Panc1 (cell line): ENCODE results near the gene WDR77. TPM values are rescaled to one million over a fixed set of nuclear protein-coding genes. Genes with fewer than 3 reads are reported as not detected.

Experiments used
- ATAC-seq: fragments of 200-7000 bp; cut with Tn5 transposase; 2 replicates; pipeline ENCODE4 v1.9.1; 2020; ENCODE audit warnings: mild to moderate bottlenecking, moderate library complexity
- BruUV-seq: library from RNA; stranded (reverse); fragments of 400-500 nt; replicated peaks from 2 replicates; lab custom pipeline; 2021; lab: Mats Ljungman, UMichigan
- CTCF ChIA-PET: fragments of 300-600 bp; sonication (Branson Sonifier 250); formaldehyde crosslinking; loops from one replicate; lab custom pipeline; 2022; ENCODE audit warnings: antibody characterized with exemption; lab: Charles Lee
- POLR2A ChIA-PET: fragments of 300-600 bp; sonication (Branson Sonifier 250); formaldehyde crosslinking; loops from one replicate; lab custom pipeline; 2022; ENCODE audit warnings: antibody characterized with exemption; lab: Charles Lee
- DNase-seq: peaks from one replicate; pipeline ENCODE4 v3.0.0-alpha.2; 2010; ENCODE audit warnings: low read depth, low spot score
- H3K27ac ChIP-seq: 2 replicates; pipeline ENCODE4 v1.5.1; 2011; ENCODE audit warnings: mild to moderate bottlenecking, low read length, inconsistent platforms
- H3K27me3 ChIP-seq: fragments of 200-500 bp; sonication (Bioruptor generic); 2 replicates; pipeline ENCODE4 v1.6.0; 2014; ENCODE audit warnings: low read length, inconsistent platforms; ENCODE audit not compliant: control insufficient read depth, insufficient read depth
- H3K36me3 ChIP-seq: fragments of 200-500 bp; sonication (Bioruptor generic); 2 replicates; pipeline ENCODE4 v1.5.1; 2014; ENCODE audit warnings: inconsistent platforms, mild to moderate bottlenecking, low read length, moderate library complexity; ENCODE audit not compliant: control insufficient read depth, insufficient read depth
- H3K4me1 ChIP-seq: 2 replicates; pipeline ENCODE4 v1.5.1; 2011; ENCODE audit warnings: inconsistent platforms, mild to moderate bottlenecking, low read length, moderate library complexity; ENCODE audit not compliant: control insufficient read depth, insufficient read depth
- H3K4me3 ChIP-seq, 2 experiments: 2 replicates each; pipeline ENCODE4 v1.5.1; 2011 to 2012; ENCODE audit warnings: low read depth in 2 of 2, low read length in 2 of 2, mild to moderate bottlenecking in 2 of 2, inconsistent platforms in 1 of 2, moderate library complexity in 1 of 2
- H3K9me3 ChIP-seq: fragments of 200-500 bp; sonication (Bioruptor generic); 2 replicates; pipeline ENCODE4 v1.5.1; 2014; ENCODE audit warnings: low read depth, mild to moderate bottlenecking, inconsistent platforms, low read length, moderate library complexity; ENCODE audit not compliant: control insufficient read depth, insufficient read depth
- CTCF ChIP-seq: fragments of 450-650 bp; IDR thresholded peaks from 2 replicates; pipeline ENCODE4 v1.5.1; 2017; ENCODE audit warnings: mild to moderate bottlenecking
- POLR2AphosphoS5 ChIP-seq: IDR thresholded peaks from 2 replicates; pipeline ENCODE4 v1.6.1; 2012; ENCODE audit warnings: mild to moderate bottlenecking, low read depth, low read length, moderate library complexity
- REST ChIP-seq, 2 experiments: IDR thresholded peaks; 2 replicates each; pipeline ENCODE4 v1.6.1; 2011 to 2012; ENCODE audit warnings: low read depth in 2 of 2, control low read depth in 1 of 2, low read length in 1 of 2, mild to moderate bottlenecking in 1 of 2, moderate library complexity in 1 of 2; ENCODE audit not compliant: insufficient read depth in 1 of 2
- SIN3A ChIP-seq: IDR thresholded peaks from 2 replicates; pipeline ENCODE4 v1.6.1; 2012; ENCODE audit warnings: low read depth, mild to moderate bottlenecking, low read length, moderate library complexity, borderline replicate concordance; ENCODE audit not compliant: insufficient read depth
- TCF7L2 ChIP-seq: IDR thresholded peaks from 2 replicates; pipeline ENCODE4 v1.6.1; 2011; ENCODE audit warnings: mild to moderate bottlenecking, low read depth, low read length, inconsistent platforms
- in situ Hi-C: cut with HindIII; loops from 2 replicates; pipeline ENCODE4 v1.10.0; 2016; ENCODE audit warnings: low sequenced_read_pairs, low pct_unique_long_range_greater_than_20kb
- intact Hi-C: fragments of 100-400 bp; cut with micrococcal nuclease; formaldehyde crosslinking; loops from one replicate; pipeline ENCODE4 v1.10.0; 2022; ENCODE audit not compliant: unreplicated experiment
- total RNA-seq: library from RNA; stranded (reverse); gene quantifications from one replicate; pipeline ENCODE4 v1.2.1, GENCODE V29; 2021; ENCODE audit not compliant: unreplicated experiment

WDR77 gene
- total RNA-seq, 1 experiment from 2014 or later, result 49.9 TPM

GRCh38 chr1:111439461-111440351, 9.3 kb downstream of the WDR77 start:
- POLR2A ChIA-PET, result no interaction called here
- ATAC-seq (no peak), DNase-seq (no peak)
- in situ Hi-C loops (no loop called here), intact Hi-C loops (no loop called here)
- Histone ChIP-seq H3K9me3 (no peaks in the 10 kb centered on the region), H3K27ac (no peak overlapping the region), H3K36me3 (peaks cover 18% of the 10 kb centered on the region), H3K4me3 (no peak overlapping the region), H3K4me1 (no peaks in the 10 kb centered on the region), H3K27me3 (no peaks in the 10 kb centered on the region)
- CTCF ChIA-PET, result no interaction called here
- BruUV-seq, result no TSS peak
- no peak for TF ChIP-seq POLR2AphosphoS5
- TF ChIP-seq REST (IDR thresholded peaks at IDR 0.05; ENCODE audit: insufficient read depth in 1 of 2, low read depth in 2 of 2, low read length in 1 of 2), result no peak
- TF ChIP-seq TCF7L2, result no peak
- TF ChIP-seq SIN3A, result no peak
- TF ChIP-seq CTCF, result no peak

GRCh38 chr1:111436726-111437125, 12.3 kb downstream of the WDR77 start:
- H3K9me3 ChIP-seq, result no peaks in the 10 kb centered on the region
- no peak for ATAC-seq
- POLR2A ChIA-PET, result no interaction called here

More at GRCh38 chr1:111436726-111437125, 12.3 kb downstream of the WDR77 start:
- intact Hi-C loops (no loop called here), in situ Hi-C loops (no loop called here)
- no TSS peak for BruUV-seq
- DNase-seq, result no peak
- Histone ChIP-seq H3K36me3 (peaks cover 5% of the 10 kb centered on the region; the same call in 1 of the 2 replicates), H3K4me1 (no peaks in the 10 kb centered on the region), H3K27ac (no peak overlapping the region), H3K4me3 (no peak overlapping the region), H3K27me3 (no peaks in the 10 kb centered on the region)
- CTCF ChIA-PET, result interaction anchor here (0.6 kb wide), 1 partner anchor 37 kb away, joined by 3 read pairs; no protein-coding TSS in a partner anchor
- TF ChIP-seq CTCF (no peak), SIN3A (no peak), REST (IDR thresholded peaks at IDR 0.05; ENCODE audit: insufficient read depth in 1 of 2, low read depth in 2 of 2, low read length in 1 of 2) (no peak), TCF7L2 (no peak), POLR2AphosphoS5 (no peak)
